LoVo (cell line): ENCODE results near the gene ZNF516.

Experiments
- DNase-seq: peaks from one replicate; pipeline ENCODE4 v3.0.0-alpha.2; 2016; ENCODE audit warnings: low spot score

The ZNF516 gene

GRCh38 chr18:76441668-76442412 is 53.2 kb downstream of the ZNF516 start:
- DNase-seq: no peak

DNA sequence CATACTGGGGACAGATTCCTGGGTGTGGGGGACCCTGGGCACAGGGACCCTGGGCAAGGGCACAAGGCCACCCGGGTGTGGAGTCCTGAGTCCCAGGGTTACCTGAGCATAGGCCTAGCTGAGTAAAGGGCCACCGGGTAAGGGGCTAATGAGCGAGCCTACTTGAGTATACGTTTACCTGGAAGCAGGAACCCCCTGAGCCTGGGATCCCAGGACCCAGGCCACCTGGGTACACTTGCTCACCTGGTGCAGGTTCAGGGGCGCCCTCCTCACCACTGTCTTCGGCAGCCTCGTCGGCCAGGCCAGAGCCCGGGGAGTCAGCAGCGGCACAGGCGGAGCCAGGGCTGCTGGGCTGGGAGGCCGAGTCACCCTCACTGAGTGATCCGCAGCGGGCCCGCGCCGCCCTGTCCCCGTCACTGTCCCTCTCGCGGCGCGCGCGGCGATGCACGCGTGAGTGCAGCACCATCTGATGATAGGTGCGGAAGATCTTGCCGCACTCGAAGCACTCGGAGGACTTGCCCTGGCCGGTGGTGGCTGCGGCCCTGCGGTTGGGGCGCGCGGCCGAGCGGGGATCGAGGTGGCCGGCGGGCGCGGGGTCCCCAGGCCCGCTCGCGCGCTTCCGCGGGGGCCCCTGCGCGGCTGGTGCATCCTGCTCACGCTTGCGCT is 53.9 kb downstream of the ZNF516 start:
- no peak for DNase-seq

- DNase-seq: no peak
These were observed 57.1 kb downstream of the ZNF516 start for GRCh38 chr18:76437910-76438309.

DNA sequence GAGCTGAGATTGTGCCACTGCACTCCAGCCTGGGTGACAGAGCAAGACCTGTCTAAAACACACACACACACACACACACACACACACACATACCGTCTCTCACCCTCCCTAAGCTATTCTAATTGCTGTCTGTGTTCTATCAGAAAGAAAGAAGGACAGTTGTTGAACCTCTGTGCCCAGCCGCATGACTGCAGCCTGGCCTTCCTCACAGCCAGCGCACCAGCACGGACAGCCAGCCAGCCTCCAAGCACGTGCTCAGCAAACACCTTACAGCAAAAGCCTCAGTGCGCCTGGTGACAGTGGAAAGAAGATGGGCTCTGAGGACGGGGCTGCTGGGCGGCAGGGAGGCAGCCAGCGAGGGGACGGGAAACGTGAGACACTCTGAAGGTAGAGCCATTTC is 58.0 kb downstream of the ZNF516 start:
- no peak for DNase-seq

- DNase-seq: no peak
These were observed 58.7 kb downstream of the ZNF516 start for GRCh38 chr18:76436342-76436741.

GRCh38 chr18:76435316-76435989 is 59.6 kb downstream of the ZNF516 start:
- no peak for DNase-seq

DNA sequence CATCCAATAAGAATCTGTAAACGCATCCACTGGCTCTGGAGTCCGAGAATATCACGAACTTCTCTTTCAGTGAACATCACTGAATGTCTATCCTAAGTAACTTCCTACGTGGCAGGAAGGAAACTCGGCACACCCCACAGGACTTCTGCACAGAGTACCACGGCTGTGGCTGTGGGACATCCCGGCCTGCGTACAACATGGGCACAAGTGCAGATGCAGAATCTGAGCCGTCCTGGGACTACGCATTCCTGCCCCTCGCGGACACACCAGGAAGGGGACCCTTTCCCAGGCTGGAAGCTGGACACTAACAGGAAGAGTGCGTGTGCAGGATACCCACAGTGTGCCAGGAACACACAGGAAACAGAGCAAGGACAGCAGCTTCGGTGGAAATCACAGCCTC is 60.6 kb downstream of the ZNF516 start:
- no peak for DNase-seq

GRCh38 chr18:76433788-76434187 is 61.3 kb downstream of the ZNF516 start:
- no peak for DNase-seq

DNA sequence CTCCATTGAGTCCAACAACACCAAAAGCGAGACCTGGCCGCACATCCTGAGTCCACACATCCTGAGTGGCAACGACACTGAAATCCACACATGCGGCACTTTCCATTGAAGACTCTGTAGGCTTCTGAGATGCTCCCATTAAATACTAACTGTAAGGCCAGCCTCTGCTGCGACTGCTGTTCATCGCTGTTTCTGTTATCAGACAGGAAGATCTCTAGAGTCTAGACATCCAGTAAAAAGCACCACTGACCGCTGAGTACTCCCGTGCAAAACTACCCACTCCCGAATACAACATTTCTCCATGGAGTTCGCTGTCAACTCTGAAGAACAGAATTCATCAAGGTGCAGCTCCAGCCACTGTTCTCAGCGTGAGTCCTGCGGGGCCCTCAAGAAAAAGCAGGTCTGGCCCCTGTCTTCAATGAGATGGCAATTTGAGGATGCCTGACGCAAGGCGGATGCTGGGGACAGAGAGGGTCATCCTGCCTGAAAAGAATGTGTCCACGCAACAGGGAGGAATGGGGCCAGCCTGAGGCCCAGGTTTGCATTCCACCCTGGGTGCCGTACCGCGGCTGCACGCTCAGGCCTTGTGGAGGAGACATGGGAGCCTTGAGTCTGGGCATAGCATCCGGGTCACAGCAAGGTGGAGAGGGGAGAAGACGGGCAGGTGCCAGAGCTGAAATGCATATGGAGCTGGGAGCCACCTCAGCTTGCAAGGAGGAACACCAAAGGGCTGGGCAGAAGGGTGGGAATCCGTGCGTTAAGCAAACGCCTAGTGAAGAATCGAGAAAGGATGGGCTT is 61.9 kb downstream of the ZNF516 start:
- DNase-seq: no peak

GRCh38 chr18:76432274-76432755 is 62.7 kb downstream of the ZNF516 start:
- DNase-seq: no peak

DNA sequence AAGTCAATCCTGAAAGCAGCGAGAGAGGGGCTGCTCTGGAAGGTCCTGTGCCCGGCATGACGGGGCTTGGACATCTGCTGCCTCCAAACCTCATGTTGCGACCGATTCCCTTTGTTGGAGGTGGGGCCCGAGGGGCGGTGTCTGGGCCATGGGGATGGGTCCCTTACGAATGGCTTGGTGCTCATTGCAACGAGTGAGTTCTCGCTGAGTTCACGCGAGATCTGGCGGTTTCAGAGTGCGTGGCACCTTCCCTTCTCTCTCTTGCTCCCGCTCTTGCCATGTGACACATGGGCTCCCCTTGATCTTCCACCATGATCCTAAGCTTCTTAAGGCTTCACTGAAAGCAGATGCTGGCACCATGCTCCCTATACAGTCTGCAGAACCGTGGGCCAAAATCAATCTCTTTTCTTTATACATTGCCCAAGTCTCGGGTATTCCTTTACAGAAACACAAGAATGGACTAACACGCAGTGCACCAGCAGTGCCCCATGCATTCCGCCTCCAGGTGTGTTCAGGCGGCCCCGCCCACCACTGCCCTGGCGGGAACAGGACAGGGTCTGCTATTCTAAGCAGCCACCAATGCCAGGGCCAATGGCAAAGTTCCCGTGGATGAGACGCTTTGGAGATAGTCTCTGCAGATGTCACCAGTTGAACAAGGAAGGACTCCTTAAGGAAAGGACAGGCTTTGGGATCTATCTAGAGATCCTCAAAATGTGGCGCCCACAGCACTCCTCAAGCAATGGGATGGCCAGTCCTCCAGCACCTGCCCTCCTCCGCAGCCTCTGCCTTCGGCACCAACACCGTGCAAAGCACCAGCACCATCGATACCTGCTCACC is 63.4 kb downstream of the ZNF516 start:
- no peak for DNase-seq

DNA sequence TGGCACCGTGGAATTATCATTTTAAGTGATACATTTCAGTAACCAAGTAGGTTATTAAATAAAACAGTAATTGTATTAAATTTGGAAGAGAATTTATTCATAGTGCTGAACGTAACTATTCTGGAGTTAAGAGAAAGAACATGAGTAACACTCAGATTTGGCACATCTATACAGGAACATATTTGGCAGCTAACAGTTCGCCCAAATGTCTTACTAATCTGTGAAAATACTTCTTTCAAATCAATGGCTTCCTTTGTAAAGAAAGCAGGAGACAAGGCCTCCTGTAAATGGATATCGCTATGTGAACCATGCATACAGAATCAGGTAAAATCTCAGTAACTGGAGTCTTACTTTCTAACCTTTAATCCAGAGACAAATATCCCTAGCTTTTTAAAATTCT is 64.4 kb downstream of the ZNF516 start:
- DNase-seq: no peak

- DNase-seq: no peak
These were observed 65.5 kb downstream of the ZNF516 start for GRCh38 chr18:76429262-76430126.

DNA sequence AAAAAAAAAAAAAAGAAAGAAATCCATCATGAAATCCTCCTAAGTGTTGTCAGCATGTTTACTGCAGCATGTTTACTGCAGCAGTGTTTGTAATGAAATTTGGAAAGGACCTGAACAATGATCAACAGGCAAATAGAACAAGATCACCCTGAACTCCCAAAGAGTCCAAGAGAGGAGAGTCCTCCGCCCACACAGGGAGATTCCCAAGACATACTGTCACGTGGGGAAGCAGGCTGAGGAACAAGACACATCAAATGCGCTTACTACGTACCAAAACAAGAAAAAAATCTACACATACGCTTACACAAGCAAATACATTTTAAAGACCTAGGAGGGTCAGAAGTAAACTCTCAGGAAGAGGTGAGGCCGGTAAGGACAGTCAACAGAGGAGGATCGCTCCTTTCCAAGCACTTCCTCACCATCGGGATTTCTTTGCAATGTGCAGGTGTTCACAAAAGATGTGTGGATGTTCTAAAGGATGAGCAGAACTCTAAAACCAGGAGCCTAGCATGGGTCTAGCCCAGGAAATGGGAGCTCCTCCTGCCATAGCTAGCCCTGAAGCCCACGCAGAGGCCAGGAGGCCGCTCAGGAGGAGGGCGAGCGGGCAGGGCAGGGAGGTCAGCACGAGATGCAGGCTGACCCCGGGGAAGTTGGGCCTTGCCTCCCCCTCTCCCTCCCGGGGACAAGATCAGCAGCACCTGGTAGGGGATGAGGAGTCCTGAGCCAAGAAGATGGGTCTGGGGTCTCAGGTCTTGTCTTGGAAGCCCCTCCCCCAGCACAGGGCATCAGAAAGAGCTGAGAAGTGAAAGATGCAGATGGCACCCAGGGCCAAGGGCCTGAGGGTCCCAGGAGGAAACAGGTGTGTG is 66.4 kb downstream of the ZNF516 start:
- DNase-seq: no peak

DNA sequence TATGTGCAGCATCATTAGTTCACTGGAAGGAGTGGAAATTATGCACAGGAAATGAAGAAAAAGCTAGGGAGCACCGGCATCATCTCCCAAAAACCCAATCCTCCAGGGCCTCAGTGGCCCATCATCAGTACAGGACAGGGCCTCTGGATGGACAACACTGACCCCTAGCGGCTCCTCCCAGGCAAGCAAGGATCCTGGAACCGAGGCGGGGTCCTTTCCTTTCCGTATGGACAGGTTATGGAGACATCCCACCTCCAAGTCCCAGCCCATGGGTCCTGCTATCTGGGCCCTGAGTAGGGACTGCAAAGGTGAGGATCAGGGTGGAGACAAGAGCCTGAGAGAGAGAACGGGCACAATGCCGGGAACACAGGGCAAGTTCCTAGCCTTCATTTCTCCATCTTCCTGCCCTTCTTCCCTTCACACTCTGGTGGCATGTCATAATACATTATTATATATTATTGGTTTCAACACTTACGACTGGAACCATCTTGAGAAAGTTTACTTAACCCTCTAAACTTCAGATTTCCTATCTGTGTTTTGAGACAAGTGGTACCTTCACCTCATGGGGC is 68.2 kb downstream of the ZNF516 start:
- DNase-seq: no peak

GRCh38 chr18:76425146-76426131 is 69.6 kb downstream of the ZNF516 start:
- no peak for DNase-seq

DNA sequence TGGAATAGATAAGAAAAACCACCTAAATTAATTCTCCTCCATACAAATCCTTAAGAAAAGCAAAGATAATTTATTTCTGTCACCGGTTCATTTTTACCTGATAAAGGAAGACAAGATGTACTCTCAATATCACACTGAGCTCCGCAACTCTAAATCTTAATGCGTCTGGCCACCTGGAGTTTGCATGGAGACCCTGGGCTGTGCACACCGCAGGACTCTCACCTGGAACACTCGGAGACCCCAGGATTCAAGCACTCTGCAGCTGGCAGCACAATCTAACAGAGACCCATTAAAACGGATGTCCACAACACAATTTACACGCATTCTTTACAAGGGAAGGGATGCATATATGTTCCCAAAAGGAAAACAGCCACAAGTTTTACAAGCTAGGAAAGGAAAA is 72.2 kb downstream of the ZNF516 start:
- no peak for DNase-seq

DNA sequence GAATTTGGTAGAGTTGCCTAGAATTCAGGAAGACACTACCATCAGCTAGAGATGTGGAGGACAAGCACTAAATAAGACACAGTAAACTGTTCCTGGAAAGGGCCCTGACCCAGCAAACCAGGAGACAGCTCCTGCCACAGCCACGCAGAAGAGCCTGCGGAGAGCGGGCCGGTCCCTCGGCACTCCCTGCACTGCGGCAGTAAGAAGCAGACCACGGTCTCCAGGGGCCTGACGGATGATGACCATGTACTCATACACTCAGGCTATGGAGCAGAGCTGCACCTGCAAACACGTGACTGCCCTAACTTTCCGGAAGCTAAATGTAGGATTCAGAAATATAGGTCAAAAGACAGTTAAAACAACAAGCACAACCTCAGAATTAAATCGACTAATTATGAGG is 72.9 kb downstream of the ZNF516 start:
- DNase-seq: no peak
